BLaER1 treated with 17β-estradiol and CSF1 and Interleukin-3, amounts not matched to agents 10 nM and 100 nM (cell line): ENCODE results near the gene C1orf210.

Experiments used
- H3K27ac ChIP-seq, 11 experiments: shearing (Covaris generic); formaldehyde crosslinking; 2 replicates each; pipeline ENCODE4 v1.8.1; 2022
- H3K27me3 ChIP-seq, 11 experiments: shearing (Covaris generic); formaldehyde crosslinking; 2 replicates each; pipeline ENCODE4 v1.8.1; 2022
- H3K36me3 ChIP-seq, 11 experiments: shearing (Covaris generic); formaldehyde crosslinking; 2 replicates each; pipeline ENCODE4 v1.8.1; 2022
- H3K4me1 ChIP-seq, 10 experiments: shearing (Covaris generic); formaldehyde crosslinking; 2 replicates each; pipeline ENCODE4 v1.8.1; 2022
- H3K4me2 ChIP-seq, 11 experiments: shearing (Covaris generic); formaldehyde crosslinking; 2 replicates each; pipeline ENCODE4 v1.8.1; 2022
- H3K4me3 ChIP-seq, 10 experiments: shearing (Covaris generic); formaldehyde crosslinking; 2 replicates each; pipeline ENCODE4 v1.8.1; 2022
- H3K9ac ChIP-seq, 11 experiments: shearing (Covaris generic); formaldehyde crosslinking; 2 replicates each; pipeline ENCODE4 v1.8.1; 2022
- H3K9me3 ChIP-seq, 11 experiments: shearing (Covaris generic); formaldehyde crosslinking; replicated peaks in 1 of 11; 2 replicates each; pipeline ENCODE4 v1.8.1; 2022
- H4K20me1 ChIP-seq, 11 experiments: shearing (Covaris generic); formaldehyde crosslinking; 2 replicates each; pipeline ENCODE4 v1.8.1; 2022
- Cebpa-rat ChIP-seq, 11 experiments: shearing (Covaris generic); IDR thresholded peaks; 2 replicates each; pipeline ENCODE4 v1.8.1; 2022

C1orf210 gene

GRCh38 chr1:43306688-43307457, 21.5 kb upstream of the C1orf210 start:
- Histone ChIP-seq H3K4me2 (no peak overlapping the region), H3K36me3 (peaks cover 0 to 45% (median 0%) of the 10 kb centered on the region in 11 experiments; a peak in 4 of 22 replicates), H3K4me1 (peaks cover 0 to 29% (median 13%) of the 10 kb centered on the region in 10 experiments; a peak in 16 of 20 replicates), H3K27ac (no peak overlapping the region), H3K9ac (no peak overlapping the region), H3K4me3 (no peak overlapping the region), H4K20me1 (no peaks in the 10 kb centered on the region), H3K9me3 (no peaks in the 10 kb centered on the region), H3K27me3 (no peaks in the 10 kb centered on the region)
- TF ChIP-seq Cebpa-rat (IDR thresholded peaks at IDR 0.05): no peak

DNA sequence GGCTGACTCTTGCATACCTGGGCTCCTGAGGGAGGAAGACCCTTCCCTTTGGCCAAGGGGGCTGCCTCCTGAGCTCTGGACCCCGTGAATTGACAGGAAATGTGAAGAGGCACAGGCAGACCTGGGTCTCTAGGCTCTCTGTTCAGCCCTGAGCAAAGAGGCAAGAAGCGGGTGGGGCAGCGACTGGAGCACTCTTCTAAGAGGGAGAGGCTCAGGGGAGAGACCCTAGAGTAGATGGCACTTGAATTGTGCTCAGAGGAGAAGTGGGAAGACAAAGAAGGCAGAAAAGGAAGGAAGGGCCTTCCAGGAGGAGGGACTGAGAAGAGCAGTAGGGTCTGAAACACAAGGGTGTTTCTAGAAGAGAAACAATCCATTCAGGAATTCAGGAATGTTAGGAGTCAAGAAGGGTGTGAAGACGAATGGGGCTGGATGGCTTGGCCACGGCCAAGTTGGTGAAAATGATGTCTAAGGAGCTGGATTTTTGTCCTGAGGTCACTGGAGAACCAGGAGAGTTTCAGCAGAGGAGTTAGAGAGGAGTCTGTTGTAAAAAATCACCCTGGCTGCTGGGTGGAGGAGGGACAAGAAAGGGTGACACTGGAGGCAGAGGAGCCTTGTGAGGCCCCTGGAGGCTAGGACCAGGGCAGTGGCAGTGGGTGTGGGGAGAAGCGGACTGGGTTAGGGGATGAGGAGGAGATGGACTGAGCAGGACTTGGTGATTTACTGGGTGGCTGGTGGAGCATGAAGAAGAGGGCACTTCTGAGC, 20.7 kb upstream of the C1orf210 start:
- Histone ChIP-seq H4K20me1 (no peaks in the 10 kb centered on the region), H3K9me3 (no peaks in the 10 kb centered on the region), H3K27ac (no peak overlapping the region), H3K4me2 (peak overlapping the region in 8 of 11 experiments; percentile 5 to 44 (median 24); a peak in 8 of 22 replicates), H3K27me3 (no peaks in the 10 kb centered on the region), H3K4me1 (peaks cover 5 to 35% (median 19%) of the 10 kb centered on the region in 10 experiments), H3K4me3 (no peak overlapping the region), H3K36me3 (peaks cover 0 to 38% (median 0%) of the 10 kb centered on the region in 11 experiments; a peak in 4 of 22 replicates), H3K9ac (no peak overlapping the region)
- TF ChIP-seq Cebpa-rat (IDR thresholded peaks at IDR 0.05): no peak

DNA sequence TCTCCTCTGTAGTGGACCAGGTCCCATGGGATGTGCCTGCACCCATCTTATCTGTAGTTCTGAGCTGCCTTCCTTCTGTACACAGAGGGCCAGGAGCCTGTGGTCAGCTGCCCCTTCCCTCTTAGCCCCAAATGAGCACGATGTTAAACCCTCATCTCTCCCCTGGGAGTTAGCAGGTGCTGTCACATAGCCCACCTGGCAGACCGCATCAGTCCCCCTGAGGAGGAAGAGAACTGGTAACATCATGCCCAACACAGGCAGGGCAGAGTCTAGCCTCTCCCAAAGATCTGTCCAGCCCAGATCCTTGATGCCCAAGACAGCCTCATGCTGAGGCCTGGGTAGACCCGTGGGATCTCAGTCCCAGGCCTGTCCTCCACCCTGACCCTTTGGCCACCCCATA, 20.1 kb upstream of the C1orf210 start:
- Histone ChIP-seq H3K27me3 (no peaks in the 10 kb centered on the region), H3K4me3 (no peak overlapping the region), H4K20me1 (no peaks in the 10 kb centered on the region), H3K9ac (no peak overlapping the region), H3K27ac (no peak overlapping the region), H3K9me3 (no peaks in the 10 kb centered on the region), H3K36me3 (peaks cover 0 to 31% (median 0%) of the 10 kb centered on the region in 11 experiments; a peak in 4 of 22 replicates), H3K4me1 (peaks cover 11 to 41% (median 26%) of the 10 kb centered on the region in 10 experiments), H3K4me2 (peak overlapping the region in 8 of 11 experiments; percentile 5 to 44 (median 24); a peak in 12 of 22 replicates)
- TF ChIP-seq Cebpa-rat (IDR thresholded peaks at IDR 0.05): no peak

- no peak for TF ChIP-seq Cebpa-rat (IDR thresholded peaks at IDR 0.05)
These were observed 19.5 kb upstream of the C1orf210 start for GRCh38 chr1:43304771-43305300.

GRCh38 chr1:43304314-43304681, 18.9 kb upstream of the C1orf210 start:
- peaks cover 0 to 22% (median 0%) of the 10 kb centered on the region in 11 experiments; a peak in 3 of 22 replicates for H3K36me3 ChIP-seq
- H3K9ac ChIP-seq: peak overlapping the region in 1 of 11 experiments; percentile 33; a peak in 1 of 22 replicates
- H3K4me2 ChIP-seq: peak overlapping the region in 5 of 11 experiments; percentile 3 to 28 (median 10); a peak in 4 of 22 replicates
- H3K27ac ChIP-seq: no peak overlapping the region
- H3K27me3 ChIP-seq: no peaks in the 10 kb centered on the region
- H3K4me3 ChIP-seq: no peak overlapping the region
- H3K4me1 ChIP-seq: peaks cover 11 to 51% (median 32%) of the 10 kb centered on the region in 10 experiments
- no peaks in the 10 kb centered on the region for H4K20me1 ChIP-seq
- TF ChIP-seq Cebpa-rat (IDR thresholded peaks at IDR 0.05): no peak
- no peaks in the 10 kb centered on the region for H3K9me3 ChIP-seq

More at GRCh38 chr1:43304771-43305300, 19.5 kb upstream of the C1orf210 start:
- Histone ChIP-seq H3K27me3 (no peaks in the 10 kb centered on the region), H3K9me3 (no peaks in the 10 kb centered on the region), H3K4me2 (peak overlapping the region in 6 of 11 experiments; percentile 10 to 44 (median 24); a peak in 7 of 22 replicates), H3K9ac (no peak overlapping the region), H4K20me1 (no peaks in the 10 kb centered on the region), H3K27ac (no peak overlapping the region), H3K4me3 (no peak overlapping the region), H3K4me1 (peaks cover 11 to 47% (median 30%) of the 10 kb centered on the region in 10 experiments), H3K36me3 (peaks cover 0 to 27% (median 0%) of the 10 kb centered on the region in 11 experiments; a peak in 4 of 22 replicates)

DNA sequence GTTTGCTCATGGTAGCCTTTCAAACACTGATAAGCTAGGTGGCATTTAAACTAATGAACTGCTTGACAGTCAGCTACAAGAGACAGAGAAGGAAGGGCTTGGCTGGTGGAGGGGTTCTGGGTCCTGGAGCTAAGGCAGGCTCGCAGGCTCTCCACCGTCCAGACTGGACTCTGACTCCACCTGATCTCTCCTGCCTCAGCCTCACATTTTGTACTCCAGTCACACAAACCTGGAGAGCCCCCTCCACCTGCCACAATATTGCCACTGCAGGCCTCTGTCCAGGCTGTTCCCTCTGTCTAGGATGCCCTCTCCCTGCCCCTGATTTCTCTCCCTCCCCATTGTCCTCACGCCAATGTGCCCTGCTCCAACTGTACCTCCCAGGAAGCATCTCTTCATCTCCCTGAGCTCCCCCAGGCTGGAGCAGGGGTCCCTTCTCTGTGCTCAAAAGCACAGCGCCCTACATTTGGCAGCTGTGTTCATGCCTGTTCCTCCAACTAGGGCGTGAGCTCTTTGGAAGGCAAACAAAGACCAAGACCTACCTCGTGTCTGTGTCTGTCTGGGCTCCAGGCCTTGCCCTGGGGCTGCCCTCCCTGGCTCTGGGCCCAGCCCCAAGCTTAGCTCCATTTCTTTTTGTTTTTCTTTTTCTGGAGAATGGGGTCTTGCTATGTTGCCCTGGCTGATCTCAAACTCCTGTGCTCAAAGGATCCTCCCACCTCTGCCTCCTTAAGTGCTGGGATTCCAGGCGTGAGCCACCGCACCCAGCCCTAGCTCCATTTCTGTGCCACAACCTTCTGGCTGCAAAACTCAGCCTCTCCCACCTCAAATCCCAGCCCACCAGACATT, 18.3 kb upstream of the C1orf210 start:
- no peak for TF ChIP-seq Cebpa-rat (IDR thresholded peaks at IDR 0.05)
- Histone ChIP-seq H3K27me3 (no peaks in the 10 kb centered on the region), H3K9ac (no peak overlapping the region), H3K4me1 (peaks cover 11 to 51% (median 32%) of the 10 kb centered on the region in 10 experiments), H3K4me3 (no peak overlapping the region), H4K20me1 (no peaks in the 10 kb centered on the region), H3K9me3 (no peaks in the 10 kb centered on the region), H3K27ac (no peak overlapping the region), H3K36me3 (peaks cover 0 to 18% (median 0%) of the 10 kb centered on the region in 11 experiments; a peak in 2 of 22 replicates), H3K4me2 (peak overlapping the region in 5 of 11 experiments; percentile 3 to 28 (median 10); a peak in 3 of 22 replicates)

DNA sequence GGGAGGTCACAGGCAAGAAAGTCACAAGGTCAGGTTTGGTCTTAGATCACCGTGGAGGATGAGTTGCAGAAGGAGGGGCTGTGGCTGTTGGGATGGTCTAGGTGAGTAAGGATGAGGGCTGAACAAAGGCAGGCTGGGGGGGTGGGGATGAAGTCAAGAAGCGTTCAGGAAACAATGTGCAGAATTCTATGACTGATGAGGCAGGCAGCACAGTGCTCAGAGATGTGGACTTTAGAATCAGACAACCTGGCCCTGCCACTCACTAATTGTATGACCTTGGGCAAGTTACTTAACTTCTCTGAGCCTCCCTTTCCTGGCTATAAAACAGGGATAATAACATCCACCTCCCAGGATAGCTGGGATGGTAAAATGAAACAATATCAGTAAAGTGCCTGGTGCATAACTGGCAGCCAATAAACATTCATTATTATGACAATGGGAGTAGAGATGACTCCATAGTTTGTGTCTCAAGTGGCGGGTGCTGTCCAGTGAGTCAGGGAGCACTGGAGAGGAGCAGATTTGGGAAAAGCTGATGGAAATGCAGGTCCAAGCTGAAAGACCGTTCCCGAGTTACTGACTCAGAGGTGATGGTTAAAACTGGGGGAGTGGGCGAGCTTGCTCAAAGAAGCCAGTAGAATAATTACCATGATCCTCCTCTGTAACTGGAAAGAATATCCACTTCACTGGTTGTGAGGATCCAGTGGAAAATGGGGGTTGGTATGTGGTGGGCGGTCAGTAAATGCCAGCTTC, 17.5 kb upstream of the C1orf210 start:
- no peaks in the 10 kb centered on the region for H3K27me3 ChIP-seq
- no peak overlapping the region for H3K27ac ChIP-seq
- H3K36me3 ChIP-seq: peaks cover 0 to 18% (median 0%) of the 10 kb centered on the region in 11 experiments; a peak in 2 of 22 replicates
- peak overlapping the region in 4 of 11 experiments; percentile 80 to 82 (median 80); a peak in 3 of 22 replicates for H3K4me2 ChIP-seq
- H3K4me1 ChIP-seq: peaks cover 11 to 51% (median 32%) of the 10 kb centered on the region in 10 experiments
- H3K9me3 ChIP-seq: no peaks in the 10 kb centered on the region
- no peak overlapping the region for H3K4me3 ChIP-seq
- H3K9ac ChIP-seq: no peak overlapping the region; a peak in 1 of 22 replicates
- no peaks in the 10 kb centered on the region for H4K20me1 ChIP-seq
- TF ChIP-seq Cebpa-rat (IDR thresholded peaks at IDR 0.05): no peak
